HG03103 (cell line): Measurements from ENCODE around the gene NUTM2D.
"Not testable (repeated sequence)": the region's sequence is repeated elsewhere in the genome, so short reads cannot be mapped to it uniquely, and the experiment has no call there.

Experiments
- ATAC-seq: cut with Tn5 transposase; IDR thresholded peaks from one replicate; pipeline ENCODE4 v1.9.1; 2021; ENCODE audit warnings: low read depth; ENCODE audit not compliant: unreplicated experiment

The NUTM2D gene

DNA sequence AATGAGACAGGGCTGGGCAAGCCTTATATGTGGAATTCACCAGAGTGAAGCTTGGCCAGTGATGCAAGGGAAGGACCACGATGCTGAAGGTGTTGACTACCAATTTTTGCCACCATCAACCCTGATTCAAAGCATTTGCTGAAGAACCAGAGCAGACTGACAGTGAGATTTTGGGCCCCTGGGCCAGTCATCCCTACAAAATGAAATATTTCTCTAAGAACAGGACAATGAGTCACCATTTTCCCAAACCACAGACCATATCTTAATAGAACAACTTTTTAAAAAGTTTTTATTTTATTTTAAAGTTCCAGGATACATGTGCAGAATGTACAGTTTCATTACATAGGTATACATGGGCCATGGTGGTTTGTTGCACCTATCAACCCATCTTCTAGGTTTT lies 16.5 kb downstream of the NUTM2D start:
- not testable (repeated sequence) for ATAC-seq

DNA sequence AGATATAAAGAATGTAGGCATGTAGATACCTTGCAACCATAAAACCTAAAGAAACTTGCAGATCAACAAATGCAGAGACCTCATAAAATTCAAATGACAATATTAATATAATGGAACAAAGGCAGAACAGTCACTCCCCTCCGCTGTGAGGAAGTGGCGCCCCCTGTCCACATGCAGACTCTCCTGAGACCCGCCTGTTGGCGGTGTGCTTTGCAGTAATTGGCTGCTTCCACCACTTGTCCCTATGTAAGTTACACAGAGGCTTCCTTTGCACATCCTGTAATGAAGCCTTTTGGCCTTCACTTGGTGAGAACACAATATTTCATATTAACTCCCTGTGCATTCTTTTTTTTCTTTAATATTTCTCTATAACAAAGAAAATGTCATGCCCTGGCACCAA lies 21.6 kb downstream of the NUTM2D start:
- not testable (repeated sequence) for ATAC-seq

DNA sequence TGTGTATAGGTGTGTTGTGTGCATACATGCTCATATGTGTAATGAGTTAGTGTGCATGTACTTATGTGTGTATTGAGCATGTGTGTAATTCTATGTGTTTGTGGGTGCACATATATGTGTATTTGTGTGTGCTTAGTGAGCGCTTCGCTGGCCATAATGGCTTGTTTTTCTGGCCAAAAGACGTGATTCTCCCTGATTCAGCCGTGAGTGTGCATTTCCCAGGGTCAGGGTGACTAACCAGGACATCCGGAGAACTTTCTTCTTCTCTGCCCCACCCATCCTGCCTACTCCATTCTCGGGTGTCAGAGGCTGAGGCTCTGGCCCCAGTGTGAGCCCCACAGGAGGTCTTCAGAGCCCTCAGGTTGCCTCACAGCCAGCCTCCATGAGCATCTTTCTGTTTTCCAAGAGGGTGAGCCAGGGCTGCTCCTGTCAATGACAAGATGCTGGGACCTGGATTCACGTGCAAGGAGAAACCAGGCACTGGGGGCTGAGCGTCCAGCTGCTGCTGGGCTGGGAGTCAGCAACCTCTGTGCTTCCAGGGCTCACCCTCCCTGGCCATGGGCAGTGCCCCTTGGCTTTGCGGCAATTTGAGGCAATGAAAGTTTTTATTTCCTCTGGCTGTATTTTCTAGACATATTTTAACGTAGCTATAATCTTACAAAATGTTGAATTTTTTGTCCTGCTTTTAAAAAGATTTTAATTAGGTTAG lies 25.8 kb downstream of the NUTM2D start:
- ATAC-seq: not testable (repeated sequence)

DNA sequence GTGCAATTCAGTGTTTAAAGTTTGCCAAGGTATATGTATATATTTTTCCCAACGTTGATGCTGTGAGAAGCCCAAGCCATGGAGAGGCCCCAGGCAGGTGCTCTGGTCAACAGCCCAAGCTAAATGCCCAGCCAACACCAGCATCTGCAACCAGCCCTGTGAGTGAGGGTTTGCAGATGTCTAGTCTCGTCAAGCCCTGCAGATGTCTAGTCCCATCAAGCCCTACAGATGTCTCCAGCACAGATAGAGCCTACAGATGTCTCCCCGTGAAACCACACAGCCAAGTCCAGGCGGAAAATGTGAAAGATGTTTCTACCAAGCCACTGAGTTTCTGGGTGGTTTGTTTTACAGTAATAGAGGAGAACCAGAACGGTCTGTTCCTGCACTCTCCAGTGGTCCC lies 26.7 kb downstream of the NUTM2D start:
- not testable (repeated sequence) for ATAC-seq

DNA sequence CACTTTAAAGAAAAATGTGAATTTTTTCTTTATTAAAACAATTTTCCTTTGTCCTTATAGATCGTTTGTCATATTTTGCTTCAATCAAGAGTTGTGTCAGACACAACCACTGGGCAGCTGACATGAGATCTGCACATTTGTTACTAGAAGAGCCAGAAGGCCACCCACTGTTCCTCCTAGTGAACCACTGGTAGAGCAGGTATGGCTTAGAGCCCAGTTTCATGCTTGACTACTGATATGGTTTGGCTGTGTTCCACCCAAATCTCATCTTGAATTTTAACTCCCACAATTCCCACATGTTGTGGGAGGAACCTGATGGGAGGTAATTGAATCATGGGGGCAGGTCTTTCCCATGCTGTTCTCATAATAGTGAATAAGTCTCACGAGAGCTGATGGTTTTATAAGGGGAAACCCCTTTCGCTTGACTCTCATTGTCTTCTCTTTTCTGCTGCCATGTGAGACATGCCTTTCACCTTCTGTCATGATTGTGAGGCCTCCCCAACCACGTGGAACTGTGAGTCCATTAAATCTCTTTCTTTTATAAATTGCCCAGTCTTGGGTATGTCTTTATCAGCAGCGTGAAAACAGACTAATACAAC lies 28.3 kb downstream of the NUTM2D start:
- not testable (repeated sequence) for ATAC-seq

DNA sequence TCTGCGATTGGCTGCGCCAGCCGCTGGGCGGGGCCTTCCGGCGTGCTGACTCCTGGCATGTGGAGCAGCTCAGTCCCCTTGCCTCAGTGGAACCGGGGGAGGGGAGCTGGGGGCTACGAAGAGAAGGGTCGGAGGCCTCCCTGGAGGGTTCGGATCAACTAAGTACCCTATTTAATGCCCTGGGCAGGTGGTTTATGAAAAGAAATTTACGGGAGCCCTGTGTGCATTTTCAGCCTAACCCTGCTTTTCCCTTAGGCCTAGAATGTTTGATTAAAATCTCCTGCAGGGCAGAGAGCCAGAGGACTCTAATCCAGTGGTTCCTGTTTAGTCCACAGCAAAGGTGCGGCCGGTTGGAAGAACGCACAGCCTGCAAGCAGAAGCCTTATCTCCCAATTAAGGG lies 33.8 kb downstream of the NUTM2D start:
- ATAC-seq: not testable (repeated sequence)

DNA sequence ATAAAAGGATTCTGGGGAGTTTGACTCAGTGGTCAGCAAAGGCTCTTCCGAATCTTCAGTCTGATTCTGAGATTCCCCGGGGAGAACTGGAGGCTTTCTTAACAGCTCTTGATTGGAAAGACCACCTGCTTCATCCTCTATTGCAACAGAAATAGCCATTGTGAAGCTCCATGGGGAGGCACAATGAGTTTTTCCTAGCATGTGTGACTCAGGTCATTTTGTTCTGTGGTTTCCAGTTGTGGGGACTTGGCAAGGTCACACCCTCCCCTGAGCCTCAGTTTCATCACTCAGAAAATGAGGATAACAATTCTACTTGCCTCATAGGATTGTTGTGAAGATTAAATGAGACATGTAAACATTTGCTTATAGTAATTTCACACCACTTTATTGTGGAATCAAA lies 38.7 kb downstream of the NUTM2D start:
- not testable (repeated sequence) for ATAC-seq

DNA sequence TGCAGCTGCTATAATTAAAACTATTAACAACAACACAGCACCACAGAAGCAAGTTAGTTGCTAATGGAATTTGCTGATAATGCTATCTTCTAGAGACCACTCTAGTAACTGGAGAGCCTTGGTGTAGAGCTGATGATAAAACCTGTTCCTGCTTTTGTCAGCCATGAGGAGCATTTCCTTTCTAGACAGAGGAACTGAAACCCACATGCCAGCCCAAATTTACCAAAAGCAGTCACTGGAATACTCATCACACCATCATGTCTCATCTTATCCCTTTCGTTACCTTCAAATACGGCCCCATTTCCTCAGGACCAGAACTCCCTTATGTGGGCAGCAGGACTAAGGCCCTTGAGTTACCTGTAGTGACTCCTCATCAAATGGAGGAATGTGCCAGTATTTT lies 40.9 kb downstream of the NUTM2D start:
- peak; percentile 45 for ATAC-seq

DNA sequence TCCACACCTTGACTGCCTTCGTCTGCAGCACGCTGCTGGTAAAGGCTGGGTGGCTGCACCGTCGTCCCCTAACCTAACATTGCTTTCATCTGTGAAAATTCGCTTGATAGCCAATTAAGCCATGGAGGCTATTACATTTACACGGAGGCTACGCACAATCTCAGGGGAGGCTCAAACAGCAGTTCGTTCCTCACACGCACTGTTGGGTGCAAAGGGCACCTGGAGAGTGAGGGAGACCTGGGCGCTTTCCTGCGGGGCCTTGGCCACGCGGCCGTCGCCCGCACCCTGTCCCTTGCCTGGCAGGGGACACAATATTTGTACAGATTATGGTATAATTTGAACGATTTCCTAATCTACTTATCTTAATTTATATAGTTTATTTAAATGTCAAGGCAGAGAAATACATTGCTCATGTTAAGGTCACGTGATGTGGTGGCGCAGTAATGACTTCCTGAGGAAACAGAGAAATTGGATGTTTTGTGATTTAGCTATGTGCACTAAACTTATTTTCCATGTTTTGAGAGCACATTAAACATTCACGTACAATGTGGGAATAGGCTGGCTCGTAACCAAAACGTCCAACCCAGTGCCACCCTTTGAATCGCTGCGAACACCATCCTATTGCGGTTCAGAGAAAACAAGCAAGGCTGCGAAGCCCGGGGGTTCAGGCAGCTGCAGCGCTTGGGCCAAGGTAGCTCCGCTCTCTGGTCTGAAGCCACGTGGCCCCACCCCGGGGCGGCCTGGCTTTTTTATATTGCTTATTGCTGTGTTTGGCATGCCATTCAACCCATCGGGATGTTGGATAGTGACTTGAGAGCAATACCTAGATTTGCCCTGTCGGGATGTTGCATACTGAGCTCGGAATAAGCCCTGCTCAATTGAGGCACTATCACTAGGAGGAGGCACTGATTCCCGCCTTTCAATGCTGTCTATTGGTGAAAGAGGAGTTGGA lies 50.2 kb downstream of the NUTM2D start:
- ATAC-seq: not testable (repeated sequence)

DNA sequence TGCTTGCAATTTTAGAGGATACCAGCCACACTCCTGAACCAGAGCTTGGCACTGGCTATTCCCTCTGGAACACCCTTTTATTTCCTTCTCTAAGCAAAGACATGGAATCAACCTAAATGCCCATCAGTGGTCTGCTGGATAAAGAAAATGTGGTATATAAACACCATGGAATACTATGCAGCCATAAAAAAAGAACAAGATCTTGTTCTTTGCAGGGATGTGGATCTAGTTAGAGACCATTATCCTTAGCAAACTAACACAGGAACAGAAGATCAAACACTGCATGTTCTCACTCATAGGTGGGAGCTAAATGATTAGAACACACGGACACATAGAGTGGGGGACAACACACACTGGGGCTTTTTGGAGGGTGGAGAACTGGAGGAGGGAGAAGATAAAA lies 56.4 kb downstream of the NUTM2D start:
- ATAC-seq: not testable (repeated sequence)
